Lower leg skin (tissue), 4 donors: ENCODE results near the gene CAMSAP2. TPM values are rescaled to one million over a fixed set of nuclear protein-coding genes. Genes with fewer than 3 reads are reported as not detected.

ENCODE experiments used
- DNase-seq, 2 donors: peaks; one replicate each; pipeline ENCODE4 v3.0.0-alpha.2; 2019; ENCODE audit warnings: low spot score in 2 of 2
- H3K4me3 ChIP-seq: fragments of 200-600 bp; sonication (generic); 2 replicates; pipeline ENCODE4 v1.5.1; 2017; ENCODE audit warnings: mild to moderate bottlenecking, low read depth; ENCODE audit not compliant: poor library complexity, severe bottlenecking
- CTCF ChIP-seq, 3 donors: fragments of 450-650 bp; IDR thresholded peaks; one replicate each; pipeline ENCODE4 v1.5.1; 2016; ENCODE audit warnings: antibody characterized with exemption in 3 of 3, mild to moderate bottlenecking in 3 of 3, moderate library complexity in 2 of 3
- POLR2A ChIP-seq, 2 donors: fragments of 450-650 bp; IDR thresholded peaks; one replicate each; pipeline ENCODE4 v1.6.1; 2016 to 2017; ENCODE audit warnings: antibody characterized with exemption in 2 of 2, mild to moderate bottlenecking in 1 of 2, moderate library complexity in 1 of 2
- WGBS, 2 donors: methylation state at CpG; one replicate each; pipeline ENCODE4 v1.1.5; 2018; 5-methylcytosine and 5-hydroxymethylcytosine counted together
- intact Hi-C: fragments of 100-400 bp; cut with DNase I; formaldehyde crosslinking; loops from one replicate; pipeline ENCODE4 v1.15.0; 2023; ENCODE audit warnings: low total_unique reads
- total RNA-seq, 4 donors: library from RNA; depleted of rRNA; stranded (reverse); fragments of >200 nt; gene quantifications; one replicate each; pipeline ENCODE4 v1.1.0, GENCODE V29; 2016

The CAMSAP2 gene
- total RNA-seq, 4 donors from 2014 or later: 22.5 to 41.3 (median 36.1) TPM

- no peak for DNase-seq
- intact Hi-C loops: no loop called here
- TF ChIP-seq POLR2A (IDR thresholded peaks at IDR 0.05) (no peak), CTCF (IDR thresholded peaks at IDR 0.05) (no peak)
- no peak overlapping the region for H3K4me3 ChIP-seq
- 90 to 96% methylated on average over 5 of the region's 5 CpGs for WGBS, 2 donors
These were observed 165.1 kb downstream of the CAMSAP2 start for GRCh38 chr1:200903793-200904192.

GRCh38 chr1:200904772-200905171 is 166.1 kb downstream of the CAMSAP2 start:
- DNase-seq: no peak
- intact Hi-C loops: no loop called here
- no peak overlapping the region for H3K4me3 ChIP-seq
- no peak for TF ChIP-seq CTCF (IDR thresholded peaks at IDR 0.05)
- TF ChIP-seq POLR2A (IDR thresholded peaks at IDR 0.05): no peak

- TF ChIP-seq POLR2A (IDR thresholded peaks at IDR 0.05) (no peak), CTCF (IDR thresholded peaks at IDR 0.05) (no peak)
- 58 to 61% methylated on average over 4 of the region's 4 CpGs for WGBS, 2 donors
- no peak overlapping the region for H3K4me3 ChIP-seq
- intact Hi-C loops: no loop called here
- no peak for DNase-seq
These were observed 166.8 kb downstream of the CAMSAP2 start for GRCh38 chr1:200905411-200906052.

GRCh38 chr1:200906491-200906890 is 167.8 kb downstream of the CAMSAP2 start:
- intact Hi-C loops: no loop called here
- whole genome bisulfite sequencing, 2 donors: 83 to 88% methylated on average over 2 of the region's 2 CpGs
- no peak overlapping the region for H3K4me3 ChIP-seq
- no peak for TF ChIP-seq CTCF (IDR thresholded peaks at IDR 0.05)
- TF ChIP-seq POLR2A (IDR thresholded peaks at IDR 0.05): no peak
- DNase-seq: no peak

- H3K4me3 ChIP-seq: no peak overlapping the region
- TF ChIP-seq POLR2A (IDR thresholded peaks at IDR 0.05): no peak
- no peak for TF ChIP-seq CTCF (IDR thresholded peaks at IDR 0.05)
- 76% methylated on average over 5 of the region's 5 CpGs for WGBS, 2 donors
- intact Hi-C loops: no loop called here
- no peak for DNase-seq
These were observed 169.0 kb downstream of the CAMSAP2 start for GRCh38 chr1:200907611-200908097.
